ENCODE results near the gene KDM1B.

Gene KDM1B

DNA sequence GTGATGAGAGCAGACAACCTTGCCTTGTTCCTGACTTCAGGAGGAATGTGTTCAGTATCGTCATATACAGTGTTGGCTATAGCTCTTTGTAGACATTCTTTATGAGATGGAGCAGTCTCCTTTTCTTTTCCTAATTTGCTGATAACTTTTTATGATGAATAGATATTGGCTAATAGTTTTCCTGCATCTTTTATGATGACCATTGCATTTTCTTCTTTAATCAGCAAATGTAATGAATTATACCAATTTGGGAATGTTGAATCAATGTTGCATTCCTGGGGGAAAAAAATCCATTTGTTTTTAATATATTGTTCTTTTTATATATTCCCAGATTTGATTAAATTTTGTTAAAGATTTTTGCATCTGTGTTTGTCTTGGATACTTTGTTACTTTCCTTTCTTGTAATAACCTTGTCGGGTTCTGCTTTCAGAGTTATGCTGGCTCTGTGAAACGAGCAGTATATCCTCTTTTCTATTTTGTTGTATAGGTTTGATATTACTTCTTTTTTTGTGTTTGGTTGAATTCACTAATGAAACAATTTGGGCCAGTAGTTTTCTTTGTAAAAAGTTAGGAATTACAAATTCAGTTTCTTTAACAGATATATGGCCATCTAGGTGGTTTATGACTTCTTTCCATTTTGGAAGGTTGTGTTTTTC lies 23.9 kb downstream of the KDM1B start:
- Histone ChIP-seq H3K27me3 (no peaks in the 10 kb centered on the region), H3K36me3 (no peaks in the 10 kb centered on the region), H3K4me1 (no peaks in the 10 kb centered on the region), H3K4me3 (ENCODE audit: low read depth, low read length) (no peak overlapping the region), H3K9me3 (no peaks in the 10 kb centered on the region)
- DNase-seq = no peak
- TF ChIP-seq, protein P1, sequence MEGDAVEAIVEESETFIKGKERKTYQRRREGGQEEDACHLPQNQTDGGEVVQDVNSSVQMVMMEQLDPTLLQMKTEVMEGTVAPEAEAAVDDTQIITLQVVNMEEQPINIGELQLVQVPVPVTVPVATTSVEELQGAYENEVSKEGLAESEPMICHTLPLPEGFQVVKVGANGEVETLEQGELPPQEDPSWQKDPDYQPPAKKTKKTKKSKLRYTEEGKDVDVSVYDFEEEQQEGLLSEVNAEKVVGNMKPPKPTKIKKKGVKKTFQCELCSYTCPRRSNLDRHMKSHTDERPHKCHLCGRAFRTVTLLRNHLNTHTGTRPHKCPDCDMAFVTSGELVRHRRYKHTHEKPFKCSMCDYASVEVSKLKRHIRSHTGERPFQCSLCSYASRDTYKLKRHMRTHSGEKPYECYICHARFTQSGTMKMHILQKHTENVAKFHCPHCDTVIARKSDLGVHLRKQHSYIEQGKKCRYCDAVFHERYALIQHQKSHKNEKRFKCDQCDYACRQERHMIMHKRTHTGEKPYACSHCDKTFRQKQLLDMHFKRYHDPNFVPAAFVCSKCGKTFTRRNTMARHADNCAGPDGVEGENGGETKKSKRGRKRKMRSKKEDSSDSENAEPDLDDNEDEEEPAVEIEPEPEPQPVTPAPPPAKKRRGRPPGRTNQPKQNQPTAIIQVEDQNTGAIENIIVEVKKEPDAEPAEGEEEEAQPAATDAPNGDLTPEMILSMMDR (IDR thresholded peaks at IDR 0.05; ENCODE audit: low read depth, low read length) = no peak

DNA sequence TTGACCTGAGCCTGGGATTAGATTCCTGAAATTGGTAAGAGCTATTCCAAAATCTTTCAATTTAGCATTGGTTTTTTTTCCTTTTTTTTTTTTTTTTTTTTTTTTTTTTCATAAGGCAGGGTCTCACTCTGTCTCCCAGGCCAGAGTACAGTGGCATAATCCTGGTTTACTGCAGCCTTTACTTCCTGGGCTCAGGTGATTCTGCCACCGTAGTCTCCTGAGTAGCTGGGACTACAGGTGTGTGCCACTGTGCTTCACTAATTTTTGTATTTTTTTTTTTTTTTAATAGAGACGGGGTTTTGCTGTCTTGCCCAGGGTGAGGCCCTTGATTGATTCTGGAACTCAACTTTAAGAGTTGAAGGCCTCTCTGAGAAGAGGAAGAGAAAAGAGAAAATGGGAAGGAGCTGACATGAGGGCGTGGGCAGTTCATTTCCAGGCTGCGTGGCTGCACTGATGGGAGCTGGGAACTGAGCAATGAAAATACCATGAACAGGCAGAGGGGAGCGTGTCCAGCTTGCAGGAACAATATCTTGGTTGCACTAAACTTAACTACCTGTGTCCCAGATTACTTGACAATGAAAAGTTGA lies 24.6 kb downstream of the KDM1B start:
- H3K36me3 ChIP-seq = no peaks in the 10 kb centered on the region
- no peak overlapping the region for H3K4me3 ChIP-seq (ENCODE audit: low read depth, low read length)
- H3K9me3 ChIP-seq = no peaks in the 10 kb centered on the region
- H3K27me3 ChIP-seq = no peaks in the 10 kb centered on the region
- TF ChIP-seq, protein P1 (IDR thresholded peaks at IDR 0.05; ENCODE audit: low read depth, low read length) = no peak
- no peak for DNase-seq
- H3K4me1 ChIP-seq = no peaks in the 10 kb centered on the region

DNA sequence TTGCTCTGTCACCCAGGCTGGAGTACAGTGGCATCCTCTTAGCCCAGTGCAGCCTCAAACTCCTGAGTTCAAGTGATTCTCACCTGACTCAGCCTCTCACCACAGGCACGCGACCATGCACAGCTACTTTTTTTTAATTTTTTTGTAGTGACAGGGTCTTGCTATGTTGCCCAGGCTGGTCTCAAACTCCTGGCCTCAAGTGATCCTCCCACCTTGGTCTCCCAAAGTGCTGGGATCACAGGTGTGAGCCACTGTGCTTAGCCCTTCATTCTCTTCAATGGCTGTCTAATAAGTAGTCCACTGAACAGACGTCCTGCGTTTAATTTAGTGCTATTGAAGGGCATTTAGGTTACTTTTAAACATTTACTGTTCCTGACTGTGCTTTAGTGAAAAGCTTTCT lies 27.3 kb downstream of the KDM1B start:
- Histone ChIP-seq H3K4me3 (ENCODE audit: low read depth, low read length) (no peak overlapping the region), H3K9me3 (no peaks in the 10 kb centered on the region), H3K36me3 (no peaks in the 10 kb centered on the region), H3K4me1 (no peaks in the 10 kb centered on the region), H3K27me3 (no peaks in the 10 kb centered on the region)
- no peak for DNase-seq
- TF ChIP-seq, protein P1 (IDR thresholded peaks at IDR 0.05; ENCODE audit: low read depth, low read length) = no peak

DNA sequence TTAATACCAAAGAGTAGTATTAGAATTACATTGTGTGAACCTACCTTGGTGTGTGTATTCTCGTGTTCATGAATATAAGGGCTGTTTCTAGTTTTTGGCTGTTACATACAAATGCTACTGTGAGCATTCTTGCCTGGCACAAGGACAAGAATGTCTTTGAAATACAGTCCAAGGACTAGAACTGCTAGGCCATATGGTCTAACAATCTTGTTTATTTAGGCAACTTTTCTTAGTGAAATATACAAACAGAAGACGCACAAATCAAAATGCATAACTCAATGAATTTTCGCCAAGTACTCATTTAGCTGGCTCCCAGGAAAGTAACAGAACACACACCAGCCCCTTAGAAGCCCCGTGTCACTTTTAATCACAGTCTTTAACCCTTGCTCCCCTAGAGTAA lies 28.5 kb downstream of the KDM1B start:
- Histone ChIP-seq H3K9me3 (no peaks in the 10 kb centered on the region), H3K36me3 (no peaks in the 10 kb centered on the region), H3K4me1 (no peaks in the 10 kb centered on the region), H3K27me3 (no peaks in the 10 kb centered on the region), H3K4me3 (ENCODE audit: low read depth, low read length) (no peak overlapping the region)
- no peak for DNase-seq
- TF ChIP-seq, protein P1 (IDR thresholded peaks at IDR 0.05; ENCODE audit: low read depth, low read length) = no peak

DNA sequence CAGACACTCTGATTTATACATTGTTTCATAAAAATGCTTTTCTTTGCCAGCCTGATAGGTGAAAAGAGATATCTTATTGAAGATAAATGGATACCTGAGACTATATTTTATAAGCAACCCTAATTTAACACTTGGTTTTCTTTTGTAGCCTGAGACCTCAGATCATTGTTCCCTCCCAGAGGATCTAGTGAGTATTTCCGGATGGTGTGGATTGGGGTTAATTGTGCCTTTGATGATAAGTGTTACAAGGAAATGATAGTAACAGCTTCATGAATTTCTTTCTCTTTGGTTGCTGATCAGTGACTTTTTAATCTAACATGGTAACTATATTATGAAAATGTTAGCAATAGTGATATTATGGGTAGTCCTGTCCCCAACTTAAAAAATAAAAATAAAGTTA lies 30.4 kb downstream of the KDM1B start:
- TF ChIP-seq, protein P1 (IDR thresholded peaks at IDR 0.05; ENCODE audit: low read depth, low read length) = no peak
- H3K9me3 ChIP-seq = no peaks in the 10 kb centered on the region
- no peak for DNase-seq
- H3K27me3 ChIP-seq = no peaks in the 10 kb centered on the region
- H3K4me3 ChIP-seq (ENCODE audit: low read depth, low read length) = no peak overlapping the region
- no peaks in the 10 kb centered on the region for H3K4me1 ChIP-seq
- H3K36me3 ChIP-seq = no peaks in the 10 kb centered on the region

DNA sequence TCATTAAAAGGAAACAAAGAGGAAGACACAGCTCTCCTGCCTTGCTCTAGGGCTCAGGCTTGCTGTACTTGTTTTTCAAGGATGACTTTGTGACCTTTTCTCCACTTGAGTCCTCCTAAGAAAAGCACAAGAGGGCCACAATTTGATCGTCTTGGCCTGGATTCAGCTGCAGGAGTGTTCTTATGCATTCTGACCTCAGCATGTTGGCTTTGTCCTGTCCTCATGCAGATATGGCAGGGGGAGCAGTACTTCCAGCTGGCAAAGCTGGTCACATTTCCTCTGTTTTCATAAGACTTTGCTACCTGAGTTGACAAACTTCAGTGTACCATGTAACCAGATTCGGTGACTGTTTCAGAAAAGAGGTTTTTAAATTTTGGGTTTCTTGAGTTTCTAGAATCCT lies 30.8 kb downstream of the KDM1B start:
- DNase-seq = no peak
- H3K27me3 ChIP-seq = no peaks in the 10 kb centered on the region
- no peaks in the 10 kb centered on the region for H3K4me1 ChIP-seq
- TF ChIP-seq, protein P1 (IDR thresholded peaks at IDR 0.05; ENCODE audit: low read depth, low read length) = no peak
- no peak overlapping the region for H3K4me3 ChIP-seq (ENCODE audit: low read depth, low read length)
- H3K9me3 ChIP-seq = no peaks in the 10 kb centered on the region
- no peaks in the 10 kb centered on the region for H3K36me3 ChIP-seq

Measured in BE2C (cell line).